H9 (cell line): ENCODE results near the gene DNAJC15. TPM values are rescaled to one million over a fixed set of nuclear protein-coding genes. Genes with fewer than 3 reads are reported as not detected.

ENCODE experiments used
- DNase-seq: peaks from one replicate; pipeline ENCODE4 v3.0.0-alpha.2; 2017
- H2AFZ ChIP-seq: one replicate; pipeline ENCODE4 v1.6.1; 2013; ENCODE audit warnings: mild to moderate bottlenecking, low read length, control low read depth, moderate library complexity
- H2AK5ac ChIP-seq: 2 replicates; pipeline ENCODE4 v1.6.1; 2013; ENCODE audit warnings: low read length, control low read depth, mixed read lengths; ENCODE audit not compliant: insufficient read length
- H2BK120ac ChIP-seq: one replicate; pipeline ENCODE4 v1.6.1; 2013; ENCODE audit warnings: low read depth, mild to moderate bottlenecking, low read length, control low read depth, inconsistent platforms; ENCODE audit not compliant: poor library complexity, severe bottlenecking
- H2BK12ac ChIP-seq: 2 replicates; pipeline ENCODE4 v1.6.1; 2013; ENCODE audit warnings: low read length, control low read depth, mixed read lengths, low read depth; ENCODE audit not compliant: insufficient read length
- H2BK15ac ChIP-seq: 2 replicates; pipeline ENCODE4 v1.6.1; 2013; ENCODE audit warnings: low read depth, low read length, control low read depth
- H2BK20ac ChIP-seq: one replicate; pipeline ENCODE4 v1.6.1; 2013; ENCODE audit warnings: low read depth, mild to moderate bottlenecking, low read length, control low read depth, inconsistent platforms; ENCODE audit not compliant: poor library complexity, severe bottlenecking
- H2BK5ac ChIP-seq: 2 replicates; pipeline ENCODE4 v1.6.1; 2013; ENCODE audit warnings: low read length, control low read depth, mixed read lengths; ENCODE audit not compliant: insufficient read length
- H3K14ac ChIP-seq: 2 replicates; pipeline ENCODE4 v1.6.1; 2013; ENCODE audit warnings: low read length, control low read depth; ENCODE audit not compliant: insufficient read depth
- H3K18ac ChIP-seq: 2 replicates; pipeline ENCODE4 v1.6.1; 2013; ENCODE audit warnings: low read depth, mild to moderate bottlenecking, mixed read lengths, low read length, control low read depth; ENCODE audit not compliant: insufficient read length
- H3K23ac ChIP-seq: 2 replicates; pipeline ENCODE4 v1.6.1; 2013; ENCODE audit warnings: low read length, control low read depth, mixed read lengths, low read depth; ENCODE audit not compliant: insufficient read length
- H3K23me2 ChIP-seq: 2 replicates; pipeline ENCODE4 v1.6.1; 2013; ENCODE audit warnings: low read depth, mild to moderate bottlenecking, mixed read lengths, low read length, control low read depth; ENCODE audit not compliant: insufficient read length, poor library complexity, severe bottlenecking
- H3K27ac ChIP-seq: 2 replicates; pipeline ENCODE4 v1.5.1; 2013; ENCODE audit warnings: low read length, control low read depth, mixed read lengths, low read depth; ENCODE audit not compliant: insufficient read length
- H3K27me3 ChIP-seq: 2 replicates; pipeline ENCODE4 v1.6.1; 2013; ENCODE audit warnings: low read length, control low read depth, inconsistent platforms; ENCODE audit not compliant: insufficient read depth
- H3K4ac ChIP-seq: 2 replicates; pipeline ENCODE4 v1.6.1; 2013; ENCODE audit warnings: low read depth, mild to moderate bottlenecking, control low read depth, inconsistent platforms, low read length, moderate library complexity
- H3K4me1 ChIP-seq: 2 replicates; pipeline ENCODE4 v1.6.1; 2013; ENCODE audit warnings: low read length, control low read depth, inconsistent platforms; ENCODE audit not compliant: insufficient read depth
- H3K4me2 ChIP-seq: 2 replicates; pipeline ENCODE4 v1.6.1; 2013; ENCODE audit warnings: low read length, control low read depth, mixed read lengths; ENCODE audit not compliant: insufficient read length, insufficient read depth
- H3K56ac ChIP-seq: 2 replicates; pipeline ENCODE4 v1.6.1; 2013; ENCODE audit warnings: low read depth, mild to moderate bottlenecking, mixed read lengths, low read length, control low read depth; ENCODE audit not compliant: insufficient read length
- H3K79me1 ChIP-seq: 2 replicates; pipeline ENCODE4 v1.6.1; 2013; ENCODE audit warnings: low read depth, mild to moderate bottlenecking, moderate library complexity, low read length, control low read depth, inconsistent platforms; ENCODE audit not compliant: insufficient read depth, poor library complexity, severe bottlenecking
- H3K79me2 ChIP-seq: 2 replicates; pipeline ENCODE4 v1.6.1; 2013; ENCODE audit warnings: low read length, control low read depth, inconsistent platforms; ENCODE audit not compliant: insufficient read depth
- H3K9ac ChIP-seq: 2 replicates; pipeline ENCODE4 v1.6.1; 2013; ENCODE audit warnings: low read length, control low read depth, mixed read lengths; ENCODE audit not compliant: insufficient read length; ENCODE audit errors: extremely low read depth
- H3K9me3 ChIP-seq: one replicate; pipeline ENCODE4 v1.6.1; 2013; ENCODE audit warnings: low read depth, low read length, inconsistent platforms; ENCODE audit not compliant: control insufficient read depth
- H3T11ph ChIP-seq: one replicate; pipeline ENCODE4 v1.6.1; 2013; ENCODE audit warnings: mild to moderate bottlenecking, low read length, control low read depth, inconsistent platforms
- H4K20me1 ChIP-seq: one replicate; pipeline ENCODE4 v1.6.1; 2013; ENCODE audit not compliant: control insufficient read depth, insufficient read length, insufficient read depth
- H4K5ac ChIP-seq: 2 replicates; pipeline ENCODE4 v1.6.1; 2013; ENCODE audit warnings: low read depth, mild to moderate bottlenecking, mixed read lengths, low read length, control low read depth; ENCODE audit not compliant: insufficient read length
- H4K8ac ChIP-seq: replicated peaks from 2 replicates; pipeline ENCODE4 v1.6.1; 2013; ENCODE audit warnings: low read length, control low read depth, mixed read lengths, low read depth; ENCODE audit not compliant: insufficient read length
- H4K91ac ChIP-seq: 2 replicates; pipeline ENCODE4 v1.6.1; 2013; ENCODE audit warnings: low read depth, mild to moderate bottlenecking, moderate library complexity, mixed read lengths, low read length, control low read depth; ENCODE audit not compliant: insufficient read length
- H3K27ac Mint-ChIP-seq, 3 experiments: 2 replicates in 2 of 3; 3 replicates in 1 of 3; pipeline ENCODE4 v1.8.0; 2020 to 2021; ENCODE audit warnings: mixed read lengths in 3 of 3, mild to moderate bottlenecking in 1 of 3, moderate library complexity in 1 of 3
- H3K27me3 Mint-ChIP-seq: 2 replicates; pipeline ENCODE4 v1.8.0; 2021; ENCODE audit warnings: low read depth, mild to moderate bottlenecking, moderate library complexity, mixed read lengths
- H3K36me3 Mint-ChIP-seq, 3 experiments: 2 replicates in 2 of 3; 3 replicates in 1 of 3; pipeline ENCODE4 v1.8.0; 2020 to 2021; ENCODE audit warnings: low read depth in 3 of 3, mixed read lengths in 3 of 3; ENCODE audit not compliant: insufficient read depth in 1 of 3
- H3K4me1 Mint-ChIP-seq, 2 experiments: 2 replicates each; pipeline ENCODE4 v1.8.0; 2020; ENCODE audit warnings: mixed read lengths in 2 of 2
- H3K4me3 Mint-ChIP-seq, 2 experiments: 2 replicates in 1 of 2; 3 replicates in 1 of 2; pipeline ENCODE4 v1.8.0; 2020 to 2021; ENCODE audit warnings: mild to moderate bottlenecking in 2 of 2, mixed read lengths in 2 of 2, moderate library complexity in 1 of 2
- H3K9me3 Mint-ChIP-seq, 2 experiments: 2 replicates in 1 of 2; 3 replicates in 1 of 2; pipeline ENCODE4 v1.8.0; 2020; ENCODE audit warnings: mild to moderate bottlenecking in 2 of 2, mixed read lengths in 2 of 2, moderate library complexity in 1 of 2
- WGBS: extraction: QIAGEN DNeasy Blood & Tissue Kit; methylation state at CpG from one replicate; pipeline ENCODE4 v1.1.7; 2013; ENCODE audit warnings: missing lambda C conversion rate, low lambda C conversion rate, mixed read lengths; ENCODE audit not compliant: insufficient read length; ENCODE audit errors: extremely low coverage; 5-methylcytosine and 5-hydroxymethylcytosine counted together
- total RNA-seq: library from RNA; stranded (reverse); gene quantifications from 2 replicates; pipeline ENCODE4 v1.2.1, GENCODE V29; 2021
- TF ChIP-seq, protein P1 (sequence below): fragments of 200-600 bp; sonication (generic); conservative IDR thresholded peaks from 3 replicates; pipeline ENCODE4 v1.8.0; 2021; ENCODE audit warnings: antibody characterized with exemption, mild to moderate bottlenecking

The DNAJC15 gene
- total RNA-seq, 1 experiment from 2014 or later: 13.4 TPM

GRCh38 chr13:43020794-43021193 lies 2.6 kb upstream of the DNAJC15 start:
- H2BK5ac ChIP-seq: no peak overlapping the region
- H3K4me2 ChIP-seq: no peak overlapping the region
- no peak overlapping the region for H3K14ac ChIP-seq
- H4K20me1 ChIP-seq: no peaks in the 10 kb centered on the region
- no peak overlapping the region for H2AK5ac ChIP-seq
- no peak overlapping the region for H3K4ac ChIP-seq
- H3T11ph ChIP-seq: no peak overlapping the region
- no peak overlapping the region for H2BK20ac ChIP-seq
- no peaks in the 10 kb centered on the region for H3K79me2 ChIP-seq
- no peak overlapping the region for H2AFZ ChIP-seq
- no peak overlapping the region for H3K9ac ChIP-seq
- H3K56ac ChIP-seq: no peak overlapping the region
- H3K23ac ChIP-seq: no peak overlapping the region
- H3K4me3 Mint-ChIP-seq: no peak overlapping the region
- TF ChIP-seq, protein P1, sequence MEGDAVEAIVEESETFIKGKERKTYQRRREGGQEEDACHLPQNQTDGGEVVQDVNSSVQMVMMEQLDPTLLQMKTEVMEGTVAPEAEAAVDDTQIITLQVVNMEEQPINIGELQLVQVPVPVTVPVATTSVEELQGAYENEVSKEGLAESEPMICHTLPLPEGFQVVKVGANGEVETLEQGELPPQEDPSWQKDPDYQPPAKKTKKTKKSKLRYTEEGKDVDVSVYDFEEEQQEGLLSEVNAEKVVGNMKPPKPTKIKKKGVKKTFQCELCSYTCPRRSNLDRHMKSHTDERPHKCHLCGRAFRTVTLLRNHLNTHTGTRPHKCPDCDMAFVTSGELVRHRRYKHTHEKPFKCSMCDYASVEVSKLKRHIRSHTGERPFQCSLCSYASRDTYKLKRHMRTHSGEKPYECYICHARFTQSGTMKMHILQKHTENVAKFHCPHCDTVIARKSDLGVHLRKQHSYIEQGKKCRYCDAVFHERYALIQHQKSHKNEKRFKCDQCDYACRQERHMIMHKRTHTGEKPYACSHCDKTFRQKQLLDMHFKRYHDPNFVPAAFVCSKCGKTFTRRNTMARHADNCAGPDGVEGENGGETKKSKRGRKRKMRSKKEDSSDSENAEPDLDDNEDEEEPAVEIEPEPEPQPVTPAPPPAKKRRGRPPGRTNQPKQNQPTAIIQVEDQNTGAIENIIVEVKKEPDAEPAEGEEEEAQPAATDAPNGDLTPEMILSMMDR: no peak
- no peak overlapping the region for H4K5ac ChIP-seq
- H4K91ac ChIP-seq: no peak overlapping the region
- H3K27ac ChIP-seq: no peak overlapping the region
- H3K27me3 ChIP-seq: no peaks in the 10 kb centered on the region
- no peaks in the 10 kb centered on the region for H3K79me1 ChIP-seq
- peaks cover 8% of the 10 kb centered on the region for H3K27me3 Mint-ChIP-seq
- H3K9me3 Mint-ChIP-seq: peaks cover 0 to 12% of the 10 kb centered on the region in 2 experiments; a peak in 1 of 5 replicates
- no peak overlapping the region for H3K18ac ChIP-seq
- no peak overlapping the region for H2BK120ac ChIP-seq
- peaks cover 0 to 9% (median 9%) of the 10 kb centered on the region in 3 experiments; a peak in 4 of 7 replicates for H3K36me3 Mint-ChIP-seq
- no peak overlapping the region for H3K27ac Mint-ChIP-seq
- H2BK15ac ChIP-seq: no peak overlapping the region
- peaks cover 11% of the 10 kb centered on the region for H3K23me2 ChIP-seq
- H3K4me1 ChIP-seq: no peaks in the 10 kb centered on the region; the same call in 1 of the 2 replicates
- peaks cover 10 to 15% of the 10 kb centered on the region in 2 experiments for H3K4me1 Mint-ChIP-seq
- no peak for DNase-seq
- no CpG with 5 or more reads among the region's 1 CpG for WGBS
- no peak overlapping the region for H4K8ac ChIP-seq
- no peaks in the 10 kb centered on the region for H3K9me3 ChIP-seq
- H2BK12ac ChIP-seq: no peak overlapping the region
